ENCODE measurements around the gene NEUROD4. TPM values are rescaled to one million over a fixed set of nuclear protein-coding genes. Genes with fewer than 3 reads are reported as not detected.

The NEUROD4 gene
- total RNA-seq, 4 donors from 2014 or later: not detected

GRCh38 chr12:55037351-55037987 is 17.7 kb downstream of the NEUROD4 start:
- no peaks in the 10 kb centered on the region for H3K9me3 ChIP-seq
- no peak for DNase-seq
- intact Hi-C loops (cut with DNase I): no loop called here
- no peaks in the 10 kb centered on the region for H3K4me1 ChIP-seq
- no peaks in the 10 kb centered on the region for H3K36me3 ChIP-seq
- H3K27me3 ChIP-seq: no peaks in the 10 kb centered on the region
- no peak overlapping the region for H3K4me3 ChIP-seq (replicated peaks in 1 of 3)
- no peak overlapping the region for H3K27ac ChIP-seq
- TF ChIP-seq CTCF (IDR thresholded peaks at IDR 0.05) (no peak), POLR2A (IDR thresholded peaks at IDR 0.05) (no peak)
- 88 to 92% methylated on average over 5 of the region's 5 CpGs for WGBS, 2 donors

- intact Hi-C loops (cut with DNase I): no loop called here
- no peak for TF ChIP-seq POLR2A (IDR thresholded peaks at IDR 0.05)
- TF ChIP-seq CTCF (IDR thresholded peaks at IDR 0.05): no peak
- no peaks in the 10 kb centered on the region for H3K4me1 ChIP-seq
- no peak for DNase-seq
- 68 to 71% methylated on average over 10 of the region's 10 CpGs for WGBS, 2 donors
- H3K27me3 ChIP-seq: no peaks in the 10 kb centered on the region
- H3K9me3 ChIP-seq: no peaks in the 10 kb centered on the region
- no peak overlapping the region for H3K4me3 ChIP-seq (replicated peaks in 1 of 3)
- no peak overlapping the region for H3K27ac ChIP-seq
- no peaks in the 10 kb centered on the region for H3K36me3 ChIP-seq
Observed at GRCh38 chr12:55039395-55040354, 19.9 kb downstream of the NEUROD4 start.

- H3K4me1 ChIP-seq: no peaks in the 10 kb centered on the region
- 72 to 81% methylated on average over 4 of the region's 4 CpGs for WGBS, 2 donors
- H3K4me3 ChIP-seq (replicated peaks in 1 of 3): no peak overlapping the region
- no peaks in the 10 kb centered on the region for H3K9me3 ChIP-seq
- H3K36me3 ChIP-seq: no peaks in the 10 kb centered on the region
- no peak for DNase-seq
- no peaks in the 10 kb centered on the region for H3K27me3 ChIP-seq
- intact Hi-C loops (cut with DNase I): no loop called here
- no peak overlapping the region for H3K27ac ChIP-seq
- no peak for TF ChIP-seq CTCF (IDR thresholded peaks at IDR 0.05)
- TF ChIP-seq POLR2A (IDR thresholded peaks at IDR 0.05): no peak
Observed at GRCh38 chr12:55041345-55042055, 21.7 kb downstream of the NEUROD4 start.

GRCh38 chr12:55043542-55043941 is 23.8 kb downstream of the NEUROD4 start:
- H3K27me3 ChIP-seq: no peaks in the 10 kb centered on the region
- H3K4me3 ChIP-seq (replicated peaks in 1 of 3): no peak overlapping the region
- no peaks in the 10 kb centered on the region for H3K36me3 ChIP-seq
- WGBS, 2 donors: 82 to 89% methylated on average over 3 of the region's 3 CpGs
- TF ChIP-seq POLR2A (IDR thresholded peaks at IDR 0.05) (no peak), CTCF (IDR thresholded peaks at IDR 0.05) (no peak)
- no peak for DNase-seq
- no peaks in the 10 kb centered on the region for H3K9me3 ChIP-seq
- H3K4me1 ChIP-seq: no peaks in the 10 kb centered on the region
- intact Hi-C loops (cut with DNase I): no loop called here
- H3K27ac ChIP-seq: no peak overlapping the region

Data from thyroid gland (tissue), 4 donors.